ENCODE measurements around the gene PTPN1. TPM values are rescaled to one million over a fixed set of nuclear protein-coding genes. Genes with fewer than 3 reads are reported as not detected.

PTPN1 gene
- total and polyA plus RNA-seq, 4 donors, result 5.8 to 10.6 (median 9.7) TPM

DNA sequence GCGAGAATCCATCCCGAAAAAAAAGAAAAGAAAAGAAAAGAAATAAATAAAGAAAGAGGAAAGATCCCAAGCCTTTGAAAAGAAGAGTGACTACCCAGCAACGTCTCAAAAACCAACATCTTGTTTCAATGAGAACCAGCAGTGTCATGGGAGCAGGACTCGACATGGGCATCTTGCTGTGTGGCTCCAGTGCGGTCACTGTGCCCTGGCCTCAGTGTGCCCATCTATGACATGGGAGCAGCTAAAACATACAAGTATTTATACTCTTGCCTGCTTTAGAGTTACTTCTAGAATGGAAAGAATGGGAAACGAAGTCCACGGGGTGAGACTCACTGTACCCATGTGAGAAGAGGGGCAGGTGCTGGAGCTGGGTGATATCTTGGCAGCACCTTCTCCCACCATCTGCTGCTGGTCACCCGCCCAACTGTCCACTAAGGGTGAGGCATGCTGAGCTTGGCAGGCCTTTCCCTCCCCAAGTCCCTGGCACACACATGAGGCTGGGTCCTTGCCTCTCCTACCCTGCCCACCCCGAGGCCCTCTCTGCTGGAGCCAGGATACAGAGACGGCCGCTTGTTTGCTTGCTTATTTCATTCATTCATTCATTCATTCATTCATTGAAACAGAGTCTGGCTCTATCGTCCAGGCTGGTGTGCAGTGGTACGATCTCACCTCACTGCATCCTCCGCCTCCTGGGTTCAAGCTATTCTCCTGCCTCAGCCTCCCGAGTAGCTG, 103.4 kb downstream of the PTPN1 start:
- Histone ChIP-seq H3K36me3 (ENCODE audit: control insufficient read depth in 4 of 4, insufficient read depth in 3 of 4, low read depth in 1 of 4, low read length in 3 of 4) (no peaks in the 10 kb centered on the region), H3K9ac (ENCODE audit: low read depth in 1 of 2, low read length in 2 of 2) (no peak overlapping the region), H3K9me3 (ENCODE audit: control insufficient read depth in 4 of 4, low read length in 3 of 4) (no peaks in the 10 kb centered on the region), H3K27ac (ENCODE audit: low read depth in 1 of 2, low read length in 2 of 2) (no peak overlapping the region), H3K27me3 (ENCODE audit: control insufficient read depth in 4 of 4, insufficient read depth in 4 of 4, low read length in 3 of 4) (no peaks in the 10 kb centered on the region), H3K4me3 (ENCODE audit: low read depth in 1 of 3, low read length in 3 of 3) (no peak overlapping the region), H3K4me1 (ENCODE audit: control insufficient read depth in 4 of 4, insufficient read depth in 4 of 4, low read length in 3 of 4) (peaks cover 0 to 5% (median 2%) of the 10 kb centered on the region in 4 donors)
- DNase-seq (ENCODE audit: low spot score), result no peak
- 94% methylated on average over 15 of the region's 15 CpGs for WGBS
- TF ChIP-seq RAD21 (IDR thresholded peaks at IDR 0.05), result no peak
- no peak for TF ChIP-seq TAF1 (conservative IDR thresholded peaks at IDR 0.05)
- TF ChIP-seq NR2F2 (IDR thresholded peaks at IDR 0.05), result no peak
- no peak for TF ChIP-seq YY1 (IDR thresholded peaks at IDR 0.05)
- no peak for TF ChIP-seq RXRA (IDR thresholded peaks at IDR 0.05)
- TF ChIP-seq, protein P1, sequence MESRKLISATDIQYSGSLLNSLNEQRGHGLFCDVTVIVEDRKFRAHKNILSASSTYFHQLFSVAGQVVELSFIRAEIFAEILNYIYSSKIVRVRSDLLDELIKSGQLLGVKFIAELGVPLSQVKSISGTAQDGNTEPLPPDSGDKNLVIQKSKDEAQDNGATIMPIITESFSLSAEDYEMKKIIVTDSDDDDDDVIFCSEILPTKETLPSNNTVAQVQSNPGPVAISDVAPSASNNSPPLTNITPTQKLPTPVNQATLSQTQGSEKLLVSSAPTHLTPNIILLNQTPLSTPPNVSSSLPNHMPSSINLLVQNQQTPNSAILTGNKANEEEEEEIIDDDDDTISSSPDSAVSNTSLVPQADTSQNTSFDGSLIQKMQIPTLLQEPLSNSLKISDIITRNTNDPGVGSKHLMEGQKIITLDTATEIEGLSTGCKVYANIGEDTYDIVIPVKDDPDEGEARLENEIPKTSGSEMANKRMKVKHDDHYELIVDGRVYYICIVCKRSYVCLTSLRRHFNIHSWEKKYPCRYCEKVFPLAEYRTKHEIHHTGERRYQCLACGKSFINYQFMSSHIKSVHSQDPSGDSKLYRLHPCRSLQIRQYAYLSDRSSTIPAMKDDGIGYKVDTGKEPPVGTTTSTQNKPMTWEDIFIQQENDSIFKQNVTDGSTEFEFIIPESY (IDR thresholded peaks at IDR 0.05), result no peak
- TF ChIP-seq HNF4G (IDR thresholded peaks at IDR 0.05), result no peak
- no peak for TF ChIP-seq SP1 (IDR thresholded peaks at IDR 0.05)
- no peak for TF ChIP-seq FOXA2 (IDR thresholded peaks at IDR 0.05)
- TF ChIP-seq GABPA (IDR thresholded peaks at IDR 0.05 in 1 of 2, conservative IDR thresholded peaks at IDR 0.05 in 1 of 2), result no peak
- no peak for TF ChIP-seq EGR1 (IDR thresholded peaks at IDR 0.05; ENCODE audit: low read depth in 2 of 2)
- TF ChIP-seq, protein P2, sequence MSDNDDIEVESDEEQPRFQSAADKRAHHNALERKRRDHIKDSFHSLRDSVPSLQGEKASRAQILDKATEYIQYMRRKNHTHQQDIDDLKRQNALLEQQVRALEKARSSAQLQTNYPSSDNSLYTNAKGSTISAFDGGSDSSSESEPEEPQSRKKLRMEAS (IDR thresholded peaks at IDR 0.05), result no peak
- TF ChIP-seq JUND (IDR thresholded peaks at IDR 0.05), result no peak

DNA sequence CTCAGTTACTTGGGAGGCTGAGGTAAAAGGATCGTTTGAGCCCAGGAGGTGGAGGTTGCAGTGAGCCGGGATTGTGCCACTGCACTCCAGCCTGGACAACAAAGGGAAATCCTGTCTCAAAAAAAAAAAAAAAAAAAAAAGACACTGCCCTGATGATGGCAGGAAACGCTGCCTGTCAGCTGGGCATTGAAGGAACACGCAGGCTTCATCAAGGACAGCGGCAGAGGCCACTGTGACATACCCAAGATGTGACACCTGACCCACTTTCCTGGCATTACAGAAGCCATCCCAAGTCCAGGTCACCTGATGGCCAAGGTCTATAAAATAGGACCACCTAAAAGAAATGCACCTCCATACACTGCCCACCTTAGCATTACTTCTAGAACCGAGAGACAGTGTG, 105.2 kb downstream of the PTPN1 start:
- no peak overlapping the region for H3K27ac ChIP-seq (ENCODE audit: low read depth in 1 of 2, low read length in 2 of 2)
- H3K36me3 ChIP-seq (ENCODE audit: control insufficient read depth in 4 of 4, insufficient read depth in 3 of 4, low read depth in 1 of 4, low read length in 3 of 4), result no peaks in the 10 kb centered on the region
- no peaks in the 10 kb centered on the region for H3K27me3 ChIP-seq (ENCODE audit: control insufficient read depth in 4 of 4, insufficient read depth in 4 of 4, low read length in 3 of 4)
- no peaks in the 10 kb centered on the region for H3K9me3 ChIP-seq (ENCODE audit: control insufficient read depth in 4 of 4, low read length in 3 of 4)
- no peak for TF ChIP-seq RAD21 (IDR thresholded peaks at IDR 0.05)
- no peak for TF ChIP-seq FOXA1 (IDR thresholded peaks at IDR 0.05)
- TF ChIP-seq, protein P2 (IDR thresholded peaks at IDR 0.05), result no peak
- TF ChIP-seq FOXA2 (IDR thresholded peaks at IDR 0.05), result no peak
- TF ChIP-seq JUND (IDR thresholded peaks at IDR 0.05), result no peak
- no peak for TF ChIP-seq YY1 (IDR thresholded peaks at IDR 0.05)
- H3K4me3 ChIP-seq (ENCODE audit: low read depth in 1 of 3, low read length in 3 of 3), result no peak overlapping the region
- DNase-seq (ENCODE audit: low spot score), result no peak
- peaks cover 0 to 5% (median 2%) of the 10 kb centered on the region in 4 donors for H3K4me1 ChIP-seq (ENCODE audit: control insufficient read depth in 4 of 4, insufficient read depth in 4 of 4, low read length in 3 of 4)
- H3K9ac ChIP-seq (ENCODE audit: low read depth in 1 of 2, low read length in 2 of 2), result no peak overlapping the region
- WGBS, result 85% methylated on average over 6 of the region's 6 CpGs

DNA sequence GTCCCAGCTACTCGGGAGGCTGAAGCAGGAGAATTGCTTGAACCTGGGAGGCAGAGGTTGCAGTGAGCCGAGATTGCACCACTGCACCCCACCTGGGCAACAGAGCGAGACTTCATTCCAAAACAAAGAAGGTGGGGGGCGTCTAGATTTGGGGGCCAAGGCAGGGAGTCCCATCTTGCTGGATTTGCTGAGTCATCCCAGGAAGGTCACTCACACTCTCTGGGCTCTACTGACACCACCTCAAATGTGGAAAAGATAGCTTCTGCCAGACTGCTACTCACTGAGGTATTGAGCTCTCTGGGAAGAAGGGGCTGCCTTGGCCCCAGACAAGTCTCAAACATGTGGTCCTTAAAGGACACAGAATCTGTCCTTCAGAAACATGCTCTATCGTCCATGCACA, 106.8 kb downstream of the PTPN1 start:
- H3K27ac ChIP-seq (ENCODE audit: low read depth in 1 of 2, low read length in 2 of 2), result no peak overlapping the region
- no peak overlapping the region for H3K9ac ChIP-seq (ENCODE audit: low read depth in 1 of 2, low read length in 2 of 2)
- no peak for DNase-seq (ENCODE audit: low spot score)
- no peaks in the 10 kb centered on the region for H3K27me3 ChIP-seq (ENCODE audit: control insufficient read depth in 4 of 4, insufficient read depth in 4 of 4, low read length in 3 of 4)
- H3K36me3 ChIP-seq (ENCODE audit: control insufficient read depth in 4 of 4, insufficient read depth in 3 of 4, low read depth in 1 of 4, low read length in 3 of 4), result no peaks in the 10 kb centered on the region
- peaks cover 0 to 5% (median 1%) of the 10 kb centered on the region in 4 donors for H3K9me3 ChIP-seq (ENCODE audit: control insufficient read depth in 4 of 4, low read length in 3 of 4)
- no peak overlapping the region for H3K4me3 ChIP-seq (ENCODE audit: low read depth in 1 of 3, low read length in 3 of 3)
- TF ChIP-seq HNF4G (IDR thresholded peaks at IDR 0.05) (no peak), EGR1 (IDR thresholded peaks at IDR 0.05; ENCODE audit: low read depth in 2 of 2) (no peak), NR2F2 (IDR thresholded peaks at IDR 0.05) (no peak), RAD21 (IDR thresholded peaks at IDR 0.05) (no peak), GABPA (IDR thresholded peaks at IDR 0.05 in 1 of 2, conservative IDR thresholded peaks at IDR 0.05 in 1 of 2) (no peak), TAF1 (conservative IDR thresholded peaks at IDR 0.05) (no peak)
- TF ChIP-seq, protein P1 (IDR thresholded peaks at IDR 0.05), result no peak
- WGBS, result 90% methylated on average over 5 of the region's 5 CpGs
- H3K4me1 ChIP-seq (ENCODE audit: control insufficient read depth in 4 of 4, insufficient read depth in 4 of 4, low read length in 3 of 4), result no peaks in the 10 kb centered on the region
